Astrocyte (in vitro differentiated cells and primary cell): Measurements from ENCODE around the gene CBFA2T2. TPM values are rescaled to one million over a fixed set of nuclear protein-coding genes. Genes with fewer than 3 reads are reported as not detected.

ENCODE experiments used
- DNase-seq: peaks from one replicate; pipeline ENCODE4 v3.0.0-alpha.2; 2010; ENCODE audit warnings: low read depth
- FAIRE-seq: peaks from 2 replicates; lab custom pipeline; 2011; peaks lifted over from hg19 to GRCh38; lab: Jason Lieb, UNC
- H2AFZ ChIP-seq: 2 replicates; pipeline ENCODE4 v1.6.0; 2012; ENCODE audit warnings: low read depth, low read length, inconsistent platforms
- H3K27ac ChIP-seq: 2 replicates; pipeline ENCODE4 v1.5.1; 2011; ENCODE audit warnings: low read depth, low read length, inconsistent platforms
- H3K27me3 ChIP-seq: 2 replicates; pipeline ENCODE4 v1.6.0; 2011; ENCODE audit warnings: low read length, inconsistent platforms; ENCODE audit not compliant: insufficient read depth
- H3K36me3 ChIP-seq: 2 replicates; pipeline ENCODE4 v1.5.1; 2011; ENCODE audit warnings: low read length, inconsistent platforms; ENCODE audit not compliant: insufficient read depth
- H3K4me1 ChIP-seq: 2 replicates; pipeline ENCODE4 v1.5.1; 2011; ENCODE audit warnings: low read length, inconsistent platforms; ENCODE audit not compliant: insufficient read depth
- H3K4me2 ChIP-seq: 2 replicates; pipeline ENCODE4 v1.6.0; 2012; ENCODE audit warnings: low read length, inconsistent platforms
- H3K4me3 ChIP-seq: 2 replicates; pipeline ENCODE4 v1.5.1; 2011; ENCODE audit warnings: low read depth, mild to moderate bottlenecking, low read length, inconsistent platforms; ENCODE audit not compliant: insufficient read depth
- H3K79me2 ChIP-seq: 2 replicates; pipeline ENCODE4 v1.6.0; 2012; ENCODE audit warnings: mild to moderate bottlenecking, low read length, inconsistent platforms; ENCODE audit not compliant: insufficient read depth
- H3K9ac ChIP-seq: 2 replicates; pipeline ENCODE4 v1.6.0; 2012; ENCODE audit warnings: mild to moderate bottlenecking, low read length, inconsistent platforms
- H3K9me3 ChIP-seq: 2 replicates; pipeline ENCODE4 v1.5.1; 2012; ENCODE audit warnings: low read depth, mild to moderate bottlenecking, low read length, inconsistent platforms; ENCODE audit not compliant: insufficient read depth
- H4K20me1 ChIP-seq: 2 replicates; pipeline ENCODE4 v1.6.0; 2012; ENCODE audit warnings: low read length, inconsistent platforms; ENCODE audit not compliant: insufficient read depth
- H3K27ac Mint-ChIP-seq: one replicate; pipeline ENCODE4 v1.8.0; 2021; ENCODE audit warnings: mild to moderate bottlenecking, mixed read lengths; ENCODE audit not compliant: unreplicated experiment
- H3K27me3 Mint-ChIP-seq: one replicate; pipeline ENCODE4 v1.8.0; 2021; ENCODE audit warnings: low read depth, mixed read lengths; ENCODE audit not compliant: unreplicated experiment
- H3K36me3 Mint-ChIP-seq: one replicate; pipeline ENCODE4 v1.8.0; 2021; ENCODE audit warnings: low read depth, mixed read lengths; ENCODE audit not compliant: unreplicated experiment
- H3K4me1 Mint-ChIP-seq: one replicate; pipeline ENCODE4 v1.8.0; 2021; ENCODE audit warnings: low read depth, mixed read lengths; ENCODE audit not compliant: unreplicated experiment
- H3K4me3 Mint-ChIP-seq: one replicate; pipeline ENCODE4 v1.8.0; 2021; ENCODE audit warnings: mild to moderate bottlenecking, moderate library complexity, mixed read lengths; ENCODE audit not compliant: unreplicated experiment
- H3K9me3 Mint-ChIP-seq: one replicate; pipeline ENCODE4 v1.8.0; 2021; ENCODE audit warnings: mild to moderate bottlenecking, mixed read lengths; ENCODE audit not compliant: unreplicated experiment
- CTCF ChIP-seq: IDR thresholded peaks from 2 replicates; pipeline ENCODE4 v1.5.1; 2011; ENCODE audit warnings: low read depth, mild to moderate bottlenecking, inconsistent platforms, low read length, moderate library complexity; ENCODE audit not compliant: insufficient read depth
- EZH2 ChIP-seq: IDR thresholded peaks from 2 replicates; pipeline ENCODE4 v1.6.1; 2012; ENCODE audit warnings: mild to moderate bottlenecking, low read length, inconsistent platforms; ENCODE audit not compliant: insufficient read depth
- total RNA-seq: library from RNA; stranded (reverse); gene quantifications from 2 replicates; pipeline ENCODE4 v1.2.1, GENCODE V29; 2021

Gene CBFA2T2
- total RNA-seq, 1 donor from 2014 or later = 14.6 TPM

GRCh38 chr20:33681728-33682353 lies 191.9 kb downstream of the CBFA2T2 start:
- no peak overlapping the region for H3K4me3 Mint-ChIP-seq
- TF ChIP-seq EZH2 (no peak), CTCF (no peak)
- Histone ChIP-seq H3K9ac (no peak overlapping the region), H3K36me3 (no peaks in the 10 kb centered on the region), H4K20me1 (peaks cover 28% of the 10 kb centered on the region), H2AFZ (no peak overlapping the region), H3K27ac (no peak overlapping the region), H3K9me3 (no peaks in the 10 kb centered on the region), H3K79me2 (peaks cover 10% of the 10 kb centered on the region), H3K4me3 (no peak overlapping the region), H3K4me1 (peaks cover 14% of the 10 kb centered on the region), H3K4me2 (no peak overlapping the region), H3K27me3 (no peaks in the 10 kb centered on the region)
- DNase-seq (no peak), FAIRE-seq (no peak)
- no peaks in the 10 kb centered on the region for H3K4me1 Mint-ChIP-seq
- no peaks in the 10 kb centered on the region for H3K9me3 Mint-ChIP-seq
- H3K36me3 Mint-ChIP-seq = peaks cover 3% of the 10 kb centered on the region
- peaks cover 9% of the 10 kb centered on the region for H3K27me3 Mint-ChIP-seq
- H3K27ac Mint-ChIP-seq = no peak overlapping the region

GRCh38 chr20:33684533-33685327 lies 194.8 kb downstream of the CBFA2T2 start:
- Mint-ChIP-seq H3K4me3 (peak overlapping the region; percentile 66), H3K27me3 (peaks cover 7% of the 10 kb centered on the region), H3K9me3 (no peaks in the 10 kb centered on the region), H3K36me3 (no peaks in the 10 kb centered on the region), H3K27ac (no peak overlapping the region), H3K4me1 (peaks cover 1% of the 10 kb centered on the region)
- Histone ChIP-seq H3K27ac (no peak overlapping the region), H3K4me1 (peaks cover 19% of the 10 kb centered on the region), H3K4me3 (peak overlapping the region; percentile 53), H3K79me2 (peaks cover 10% of the 10 kb centered on the region), H3K4me2 (peak overlapping the region; percentile 85), H4K20me1 (peaks cover 28% of the 10 kb centered on the region), H3K36me3 (no peaks in the 10 kb centered on the region), H3K9me3 (no peaks in the 10 kb centered on the region), H3K9ac (peak overlapping the region; percentile 65), H3K27me3 (no peaks in the 10 kb centered on the region), H2AFZ (no peak overlapping the region)
- no peak for TF ChIP-seq CTCF
- no peak for TF ChIP-seq EZH2
- FAIRE-seq = no peak
- DNase-seq = no peak
